Smooth muscle cell (in vitro differentiated cells): ENCODE data around the gene INPP5K. TPM values are rescaled to one million over a fixed set of nuclear protein-coding genes. Genes with fewer than 3 reads are reported as not detected.
"Not testable (repeated sequence)": the region's sequence is repeated elsewhere in the genome, so short reads cannot be mapped to it uniquely, and the experiment has no call there.

Experiments used
- DNase-seq: peaks from one replicate; lab custom pipeline; 2025; ENCODE audit not compliant: unreplicated experiment; lab: John Stamatoyannopoulos, UW
- H2AFZ ChIP-seq: fragments of 200-600 bp; sonication (generic); 2 replicates; pipeline ENCODE4 v1.6.0; 2016; ENCODE audit warnings: antibody characterized with exemption, low read depth, mild to moderate bottlenecking
- H3F3A ChIP-seq: fragments of 200-600 bp; sonication (generic); 2 replicates; pipeline ENCODE4 v1.6.0; 2017; ENCODE audit warnings: antibody characterized with exemption, low read depth
- H3K27ac ChIP-seq: fragments of 200-600 bp; sonication (generic); 2 replicates; pipeline ENCODE4 v1.5.1; 2016; ENCODE audit warnings: low read depth, mild to moderate bottlenecking
- H3K27me3 ChIP-seq: fragments of 200-600 bp; sonication (generic); 2 replicates; pipeline ENCODE4 v1.6.1; 2016; ENCODE audit warnings: low read depth, mild to moderate bottlenecking
- H3K36me3 ChIP-seq: fragments of 200-600 bp; sonication (generic); 2 replicates; pipeline ENCODE4 v1.5.1; 2016; ENCODE audit warnings: low read depth
- H3K4me1 ChIP-seq: fragments of 200-600 bp; sonication (generic); 2 replicates; pipeline ENCODE4 v1.5.1; 2016; ENCODE audit warnings: low read depth
- H3K4me2 ChIP-seq: fragments of 200-600 bp; sonication (generic); 2 replicates; pipeline ENCODE4 v1.6.0; 2016; ENCODE audit warnings: mild to moderate bottlenecking
- H3K4me3 ChIP-seq: fragments of 200-600 bp; sonication (generic); 2 replicates; pipeline ENCODE4 v1.5.1; 2016; ENCODE audit warnings: mild to moderate bottlenecking
- H3K79me2 ChIP-seq: fragments of 200-600 bp; sonication (generic); 2 replicates; pipeline ENCODE4 v1.6.0; 2016; ENCODE audit warnings: low read depth, mild to moderate bottlenecking
- H3K9ac ChIP-seq: fragments of 200-600 bp; sonication (generic); 2 replicates; pipeline ENCODE4 v1.6.0; 2016; ENCODE audit warnings: low read depth
- H3K9me3 ChIP-seq: fragments of 200-600 bp; sonication (generic); replicated peaks from 2 replicates; pipeline ENCODE4 v1.5.1; 2016; ENCODE audit warnings: low read depth
- H4K20me1 ChIP-seq: fragments of 200-600 bp; sonication (generic); 2 replicates; pipeline ENCODE4 v1.6.0; 2016; ENCODE audit warnings: low read depth
- CTCF ChIP-seq: fragments of 200-600 bp; sonication (generic); IDR thresholded peaks from 2 replicates; pipeline ENCODE4 v1.5.1; 2017; ENCODE audit warnings: borderline replicate concordance, mild to moderate bottlenecking, antibody characterized with exemption; ENCODE audit not compliant: insufficient read depth, poor library complexity, severe bottlenecking
- WGBS: methylation state at CpG from one replicate; pipeline ENCODE4 v1.1.7; 2016; ENCODE audit warnings: low lambda C conversion rate; 5-methylcytosine and 5-hydroxymethylcytosine counted together
- polyA plus RNA-seq: library from polyadenylated mRNA; unstranded; fragments of >200 nt; fragmentation: Nextera tagmentation; extraction: Ambion mirVana; gene quantifications from 2 replicates; pipeline ENCODE4 v1.2.1, GENCODE V29; 2016
- total RNA-seq: library from RNA; depleted of rRNA; stranded (reverse); fragments of >200 nt; gene quantifications from 2 replicates; pipeline ENCODE4 v1.2.3, GENCODE V29; 2014

INPP5K gene
- total and polyA plus RNA-seq, 2 experiments from 2014 or later, result 9.6 to 12.6 TPM

DNA sequence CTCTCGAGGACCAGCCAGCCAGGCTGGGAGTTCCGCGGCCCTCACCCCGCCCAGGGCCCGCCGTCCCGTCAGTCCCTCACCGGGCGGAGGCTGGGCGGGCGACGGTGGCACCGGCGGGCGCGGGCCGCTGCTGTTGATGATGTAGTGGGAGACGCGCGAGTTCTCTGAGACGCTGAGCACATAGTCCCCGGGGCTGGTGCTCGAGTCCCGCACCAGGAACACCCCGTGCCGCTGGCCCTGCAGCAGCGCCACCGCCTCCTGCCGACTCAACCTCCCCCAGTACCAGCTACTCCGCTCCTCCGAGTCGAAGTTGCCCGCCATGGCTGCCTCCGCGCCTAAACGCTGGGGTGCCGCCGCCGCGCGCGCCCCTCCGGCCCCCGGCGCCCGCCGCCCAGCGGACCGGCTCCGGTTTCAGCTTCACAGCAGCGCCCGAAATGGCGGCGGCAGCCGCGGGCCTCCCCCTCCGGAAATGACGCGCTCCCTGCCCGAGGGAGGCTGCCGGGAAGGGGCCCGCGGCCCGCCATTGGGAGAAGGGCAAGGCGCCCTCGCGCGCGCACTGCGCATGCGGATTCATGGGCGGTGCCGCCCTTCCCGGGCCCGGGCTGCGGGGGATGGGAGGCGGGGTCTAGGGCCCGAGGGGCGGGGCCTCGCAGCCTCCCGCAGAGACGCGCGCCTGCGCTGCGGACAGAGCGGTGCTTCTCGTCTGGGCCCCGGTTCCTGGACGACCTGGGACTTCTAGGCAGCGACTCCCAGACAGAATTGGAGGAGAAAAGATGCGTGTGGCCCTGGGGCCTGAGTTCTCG is 60.4 kb downstream of the INPP5K start, which contains the start of gene CRK:
CRK (minus strand) TSS at position 436 of the 803 bp plus-strand sequence; CDS start at position 321, 115 bp downstream.
- Histone ChIP-seq H3K27me3 (no peaks in the 10 kb centered on the region), H3K4me3 (peak within 1 kb of the TSS; percentile 93), H3K4me2 (peak within 1 kb of the TSS; percentile 96), H3K27ac (peak within 1 kb of the TSS; percentile 97), H4K20me1 (peaks cover 46% of the 10 kb centered on the region), H3K4me1 (peaks cover 14% of the 10 kb centered on the region), H3K36me3 (no peaks in the 10 kb centered on the region), H2AFZ (no peak within 1 kb of the TSS), H3K79me2 (peaks cover 49% of the 10 kb centered on the region), H3K9ac (peak within 1 kb of the TSS; percentile 98), H3K9me3 (no peaks in the 10 kb centered on the region), H3F3A (peaks cover 3% of the 10 kb centered on the region)
- peak; percentile 95 for DNase-seq
- TF ChIP-seq CTCF, result no peak
- under 1% methylated on average over 73 of the region's 93 CpGs for WGBS

GRCh38 chr17:1455291-1455796 is 61.1 kb downstream of the INPP5K start:
- no peak overlapping the region for H2AFZ ChIP-seq
- H3K27ac ChIP-seq, result peak overlapping the region; percentile 97
- DNase-seq, result peak; percentile 46

GRCh38 chr17:1454541-1454940 is 61.9 kb downstream of the INPP5K start:
- peak overlapping the region; percentile 93 for H3K4me3 ChIP-seq
- no peak overlapping the region for H2AFZ ChIP-seq
- H3K9ac ChIP-seq, result peak overlapping the region; percentile 98
- peaks cover 14% of the 10 kb centered on the region for H3K4me1 ChIP-seq
- peaks cover 61% of the 10 kb centered on the region for H4K20me1 ChIP-seq
- peak overlapping the region; percentile 96 for H3K4me2 ChIP-seq
- H3K79me2 ChIP-seq, result peaks cover 63% of the 10 kb centered on the region
- H3K9me3 ChIP-seq, result no peaks in the 10 kb centered on the region
- WGBS, result 86% methylated on average over 9 of the region's 9 CpGs
- peak overlapping the region; percentile 97 for H3K27ac ChIP-seq
- H3K36me3 ChIP-seq, result no peaks in the 10 kb centered on the region
- peaks cover 3% of the 10 kb centered on the region for H3F3A ChIP-seq
- H3K27me3 ChIP-seq, result no peaks in the 10 kb centered on the region
- no peak for TF ChIP-seq CTCF
- DNase-seq, result no peak

More at GRCh38 chr17:1455291-1455796, 61.1 kb downstream of the INPP5K start:
- Histone ChIP-seq H3K4me1 (peaks cover 14% of the 10 kb centered on the region), H3K79me2 (peaks cover 56% of the 10 kb centered on the region), H3K4me2 (peak overlapping the region; percentile 96), H3K27me3 (no peaks in the 10 kb centered on the region), H4K20me1 (peaks cover 53% of the 10 kb centered on the region), H3F3A (peaks cover 3% of the 10 kb centered on the region), H3K36me3 (no peaks in the 10 kb centered on the region), H3K9ac (peak overlapping the region; percentile 98), H3K4me3 (peak overlapping the region; percentile 93), H3K9me3 (no peaks in the 10 kb centered on the region)
- WGBS, result under 1% methylated on average over 15 of the region's 31 CpGs
- TF ChIP-seq CTCF, result peak; percentile 40

- H3K27ac ChIP-seq, DNase-seq, H3K36me3 ChIP-seq, H3K9ac ChIP-seq, H3K27me3 ChIP-seq, H3K4me2 ChIP-seq, H2AFZ ChIP-seq, H3K9me3 ChIP-seq, H3K4me3 ChIP-seq, H3F3A ChIP-seq: not testable (repeated sequence)
- Histone ChIP-seq H3K79me2 (peaks cover 71% of the 10 kb centered on the region), H3K4me1 (peaks cover 14% of the 10 kb centered on the region), H4K20me1 (peaks cover 69% of the 10 kb centered on the region)
- WGBS, result 95% methylated on average over 11 of the region's 11 CpGs
Observed at GRCh38 chr17:1453694-1454093, 62.7 kb downstream of the INPP5K start.
